IgD-negative memory B cell (primary cell): ENCODE results near the gene LRRC7. TPM values are rescaled to one million over a fixed set of nuclear protein-coding genes. Genes with fewer than 3 reads are reported as not detected.

Source experiments
- H3K27ac Mint-ChIP-seq, 3 donors: one replicate each; pipeline ENCODE4 v1.8.0; 2020 to 2022; ENCODE audit warnings: mild to moderate bottlenecking in 3 of 3, mixed read lengths in 3 of 3, moderate library complexity in 1 of 3
- H3K27me3 Mint-ChIP-seq: one replicate; pipeline ENCODE4 v1.8.0; 2021; ENCODE audit warnings: mixed read lengths
- H3K36me3 Mint-ChIP-seq: one replicate; pipeline ENCODE4 v1.8.0; 2020; ENCODE audit warnings: mild to moderate bottlenecking, mixed read lengths
- H3K4me1 Mint-ChIP-seq, 3 donors: one replicate each; pipeline ENCODE4 v1.8.0; 2020 to 2022; ENCODE audit warnings: mixed read lengths in 3 of 3, mild to moderate bottlenecking in 1 of 3
- H3K4me3 Mint-ChIP-seq, 4 donors: one replicate each; pipeline ENCODE4 v1.8.0; 2020 to 2022; ENCODE audit warnings: mild to moderate bottlenecking in 4 of 4, mixed read lengths in 4 of 4, moderate library complexity in 3 of 4
- H3K9me3 Mint-ChIP-seq, 3 donors: one replicate each; pipeline ENCODE4 v1.8.0; 2020 to 2021; ENCODE audit warnings: mixed read lengths in 3 of 3, mild to moderate bottlenecking in 1 of 3
- polyA plus RNA-seq: library from polyadenylated mRNA; unstranded; fragments of 300-500 nt; fragmentation: Illumina TruSeq; gene quantifications from one replicate; pipeline ENCODE4 v1.2.3, GENCODE V29; 2021

LRRC7 gene
- polyA plus RNA-seq, 1 donor from 2014 or later = not detected

DNA sequence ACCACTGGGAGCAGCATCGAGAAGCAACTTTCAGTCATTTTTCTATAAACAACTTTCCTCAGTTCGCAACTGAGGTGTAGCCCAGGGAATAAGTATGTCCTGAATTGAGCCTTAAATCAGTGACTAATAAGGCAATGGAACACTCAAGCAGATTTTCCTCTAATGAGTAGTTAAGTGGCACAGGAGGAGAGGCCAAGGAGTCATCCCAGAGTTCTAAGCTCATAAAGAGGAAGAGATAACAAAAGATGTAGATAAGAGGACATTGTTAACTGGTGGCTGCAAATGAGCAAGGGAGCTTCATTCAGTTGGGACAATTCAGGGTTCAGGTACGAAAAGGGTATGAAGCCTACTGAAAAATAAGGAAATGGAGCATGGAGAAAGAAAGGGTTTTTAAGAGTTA, 573.2 kb downstream of the LRRC7 start:
- H3K27me3 Mint-ChIP-seq = no peaks in the 10 kb centered on the region
- H3K36me3 Mint-ChIP-seq = peaks cover 2% of the 10 kb centered on the region
- no peak overlapping the region for H3K4me3 Mint-ChIP-seq
- H3K4me1 Mint-ChIP-seq = no peaks in the 10 kb centered on the region
- no peak overlapping the region for H3K27ac Mint-ChIP-seq
- H3K9me3 Mint-ChIP-seq = no peaks in the 10 kb centered on the region

DNA sequence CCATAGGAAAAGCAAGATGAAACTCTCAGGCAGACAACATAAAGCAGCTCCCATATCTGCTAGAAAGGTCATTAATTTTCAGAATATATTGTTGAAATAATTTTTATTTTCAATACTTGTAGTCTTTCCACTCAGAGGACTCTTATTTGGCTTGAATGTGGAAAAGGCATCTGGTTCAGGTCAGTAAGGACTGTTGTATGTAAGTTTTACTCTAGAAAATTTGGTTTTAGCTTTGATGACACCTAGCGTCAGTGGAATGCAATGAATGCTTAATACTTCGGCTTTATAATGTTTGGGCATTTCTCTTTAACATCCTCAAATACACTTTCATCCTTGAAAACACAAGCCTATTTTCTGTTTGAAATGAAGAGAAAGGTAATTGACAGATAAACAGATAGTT, 574.4 kb downstream of the LRRC7 start:
- H3K27me3 Mint-ChIP-seq = no peaks in the 10 kb centered on the region
- no peaks in the 10 kb centered on the region for H3K4me1 Mint-ChIP-seq
- H3K36me3 Mint-ChIP-seq = peaks cover 2% of the 10 kb centered on the region
- peak overlapping the region in 1 of 3 donors; percentile 3 for H3K27ac Mint-ChIP-seq
- no peak overlapping the region for H3K4me3 Mint-ChIP-seq
- no peaks in the 10 kb centered on the region for H3K9me3 Mint-ChIP-seq

DNA sequence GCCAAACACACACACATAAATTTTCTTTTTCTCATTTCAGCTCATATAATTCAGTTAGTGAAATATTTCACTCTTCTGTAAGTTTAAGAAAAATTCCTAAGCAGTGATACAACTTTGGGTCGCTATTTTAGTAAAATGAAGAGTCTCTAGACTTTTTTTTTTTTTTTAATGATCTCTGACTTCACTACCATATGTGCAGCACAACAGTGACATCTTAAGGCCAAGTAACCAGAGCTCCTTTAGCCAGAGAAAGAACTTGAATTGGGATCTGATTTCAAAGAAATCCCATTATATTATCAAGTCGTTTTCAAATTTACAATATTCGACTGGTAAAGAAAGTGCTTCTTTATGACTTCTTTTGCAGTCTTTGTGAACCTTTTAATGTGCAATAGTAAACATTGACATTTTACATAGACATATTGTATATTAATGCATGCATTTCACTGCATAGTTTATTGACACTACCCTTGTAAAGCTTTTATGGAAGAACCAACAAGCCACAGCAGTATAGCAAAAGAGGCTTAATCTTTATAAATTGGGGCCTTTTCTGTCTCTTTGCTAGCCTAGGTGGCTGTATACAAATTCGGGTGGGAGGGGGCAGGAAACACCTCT, 575.4 kb downstream of the LRRC7 start:
- no peaks in the 10 kb centered on the region for H3K9me3 Mint-ChIP-seq
- no peak overlapping the region for H3K4me3 Mint-ChIP-seq
- H3K27me3 Mint-ChIP-seq = no peaks in the 10 kb centered on the region
- H3K36me3 Mint-ChIP-seq = peaks cover 2% of the 10 kb centered on the region
- H3K4me1 Mint-ChIP-seq = no peaks in the 10 kb centered on the region
- no peak overlapping the region for H3K27ac Mint-ChIP-seq

DNA sequence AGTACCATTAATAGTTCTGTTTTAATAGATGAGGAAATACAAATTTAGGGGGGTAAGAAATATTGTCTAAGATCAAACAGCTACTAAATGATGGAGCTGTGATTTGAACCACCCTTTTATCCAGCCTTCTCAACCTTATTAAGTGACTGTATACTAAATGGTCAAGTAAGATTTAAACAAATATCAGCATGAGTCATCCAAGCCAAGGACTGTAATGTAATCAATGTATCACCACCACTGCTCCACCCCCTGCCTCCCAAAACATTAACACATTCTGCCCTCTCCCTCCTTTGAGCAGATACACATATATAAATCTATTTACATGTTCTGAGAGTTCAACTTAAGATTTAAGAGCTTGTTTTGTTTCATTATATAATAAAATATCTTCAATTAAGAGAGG, 578.8 kb downstream of the LRRC7 start:
- Mint-ChIP-seq H3K4me1 (no peaks in the 10 kb centered on the region), H3K27me3 (no peaks in the 10 kb centered on the region), H3K36me3 (peaks cover 2% of the 10 kb centered on the region), H3K9me3 (no peaks in the 10 kb centered on the region), H3K27ac (no peak overlapping the region), H3K4me3 (no peak overlapping the region)

DNA sequence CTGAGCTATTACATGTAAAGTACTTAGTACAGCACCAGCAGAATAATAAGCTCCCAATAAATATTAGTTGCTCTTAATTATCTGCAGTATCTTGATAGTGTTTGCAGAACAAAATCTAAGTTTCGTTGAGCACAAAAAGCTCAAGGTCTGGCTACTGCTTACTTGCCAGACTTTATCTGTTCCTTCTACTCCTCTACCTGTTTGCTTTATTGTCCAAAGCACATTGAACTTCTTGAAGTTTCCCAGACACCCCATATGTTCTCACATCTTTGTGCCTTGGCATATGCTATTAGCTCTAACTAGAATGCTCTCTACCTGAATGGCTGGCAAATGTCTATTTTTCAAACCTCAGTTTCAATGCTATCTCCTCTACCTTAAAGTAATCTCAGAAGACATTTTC, 582.7 kb downstream of the LRRC7 start:
- Mint-ChIP-seq H3K27ac (no peak overlapping the region), H3K4me3 (no peak overlapping the region), H3K4me1 (no peaks in the 10 kb centered on the region), H3K27me3 (no peaks in the 10 kb centered on the region), H3K36me3 (peaks cover 5% of the 10 kb centered on the region), H3K9me3 (no peaks in the 10 kb centered on the region)

DNA sequence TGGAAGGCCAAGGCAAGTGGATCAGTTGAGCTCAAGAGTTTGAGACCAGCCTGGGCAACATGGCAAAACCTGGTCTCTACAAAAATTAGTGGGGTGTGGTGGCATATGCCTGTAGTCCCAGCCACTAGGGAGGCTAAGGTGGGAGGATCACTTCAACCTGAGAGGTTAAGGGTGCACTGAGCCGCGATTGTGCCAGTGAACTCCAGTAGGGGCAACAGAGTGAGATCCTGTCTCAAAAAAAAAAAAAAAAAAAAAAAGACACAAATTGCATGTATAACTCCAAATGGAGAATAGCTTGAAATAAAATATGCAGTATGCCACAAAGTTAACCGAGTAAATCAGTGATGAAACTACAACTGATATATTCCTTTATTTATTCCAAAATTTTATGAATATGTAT, 586.0 kb downstream of the LRRC7 start:
- Mint-ChIP-seq H3K27me3 (no peaks in the 10 kb centered on the region), H3K4me1 (no peaks in the 10 kb centered on the region), H3K27ac (no peak overlapping the region), H3K36me3 (peaks cover 4% of the 10 kb centered on the region), H3K9me3 (no peaks in the 10 kb centered on the region), H3K4me3 (no peak overlapping the region)

DNA sequence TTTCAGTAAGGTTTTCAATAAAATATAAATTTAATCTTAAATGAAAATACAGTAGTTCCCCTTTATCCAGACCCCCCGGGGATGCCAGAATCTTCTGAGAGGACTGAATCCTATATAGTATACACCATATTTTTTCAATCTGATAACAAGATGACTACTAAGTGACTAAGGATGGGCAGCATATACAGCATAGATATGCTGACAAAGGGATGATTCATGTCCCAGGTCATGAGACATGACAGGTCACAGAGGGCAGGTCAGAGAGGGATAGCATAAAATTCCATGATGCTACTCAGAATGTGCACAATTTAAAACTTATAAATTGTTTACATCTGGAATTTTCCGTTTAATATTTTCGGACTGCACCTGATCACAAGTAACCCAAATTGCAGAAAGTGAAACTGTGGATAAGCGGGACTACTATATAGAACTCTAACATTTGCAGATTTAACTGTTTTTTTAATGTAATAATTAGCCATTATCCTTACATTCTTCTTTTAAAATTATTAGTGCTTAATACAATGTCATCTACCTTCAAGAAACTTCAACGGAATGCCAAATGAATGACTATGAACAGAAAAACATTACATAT, 588.9 kb downstream of the LRRC7 start:
- no peak overlapping the region for H3K4me3 Mint-ChIP-seq
- no peak overlapping the region for H3K27ac Mint-ChIP-seq
- H3K36me3 Mint-ChIP-seq = peaks cover 6% of the 10 kb centered on the region
- H3K9me3 Mint-ChIP-seq = no peaks in the 10 kb centered on the region
- H3K27me3 Mint-ChIP-seq = no peaks in the 10 kb centered on the region
- no peaks in the 10 kb centered on the region for H3K4me1 Mint-ChIP-seq

DNA sequence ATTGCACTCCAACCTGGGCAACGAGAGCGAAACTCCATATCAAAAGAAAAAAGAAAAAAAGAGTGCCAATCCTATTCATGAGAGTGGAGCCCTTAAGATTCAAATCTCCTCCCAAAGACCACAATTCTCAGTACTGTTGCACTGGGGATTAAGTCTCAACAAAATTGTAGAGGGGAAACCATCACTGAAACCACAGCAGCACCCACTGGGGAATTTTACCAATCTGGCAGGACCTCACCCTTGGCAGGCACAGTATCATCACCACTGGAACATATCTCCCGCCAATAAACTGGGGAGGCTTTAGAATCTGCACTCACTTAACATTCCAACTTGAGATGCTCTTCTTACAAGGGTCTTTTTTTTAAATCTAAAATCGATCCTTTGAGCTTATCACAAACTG, 596.6 kb downstream of the LRRC7 start:
- Mint-ChIP-seq H3K36me3 (peaks cover 21% of the 10 kb centered on the region), H3K9me3 (peaks cover 0 to 1% (median 0%) of the 10 kb centered on the region in 3 donors), H3K27me3 (no peaks in the 10 kb centered on the region), H3K4me3 (no peak overlapping the region), H3K27ac (no peak overlapping the region), H3K4me1 (no peaks in the 10 kb centered on the region)

DNA sequence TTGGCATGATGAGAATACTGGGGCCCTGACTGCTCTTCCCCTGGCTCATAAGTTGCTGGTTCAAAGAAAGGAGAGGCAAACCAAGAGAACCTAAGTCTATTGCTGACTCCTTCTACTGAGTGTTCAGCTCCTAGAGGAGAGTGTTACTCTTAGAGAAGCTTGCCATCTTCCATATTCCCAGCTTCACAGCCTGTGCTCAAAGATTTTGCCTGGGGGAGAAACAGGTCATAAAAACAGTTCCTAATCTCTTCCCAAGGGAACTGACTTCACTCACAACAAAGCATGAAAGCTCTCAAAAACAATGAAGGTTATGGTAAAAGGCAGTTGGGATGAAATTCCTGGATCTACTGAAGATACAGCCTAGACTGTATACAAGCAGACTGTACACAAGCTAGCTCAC, 600.6 kb downstream of the LRRC7 start:
- Mint-ChIP-seq H3K4me3 (no peak overlapping the region), H3K27me3 (no peaks in the 10 kb centered on the region), H3K36me3 (peaks cover 16% of the 10 kb centered on the region), H3K9me3 (peaks cover 0 to 1% (median 0%) of the 10 kb centered on the region in 3 donors), H3K27ac (peak overlapping the region in 1 of 3 donors; percentile 35), H3K4me1 (no peaks in the 10 kb centered on the region)

DNA sequence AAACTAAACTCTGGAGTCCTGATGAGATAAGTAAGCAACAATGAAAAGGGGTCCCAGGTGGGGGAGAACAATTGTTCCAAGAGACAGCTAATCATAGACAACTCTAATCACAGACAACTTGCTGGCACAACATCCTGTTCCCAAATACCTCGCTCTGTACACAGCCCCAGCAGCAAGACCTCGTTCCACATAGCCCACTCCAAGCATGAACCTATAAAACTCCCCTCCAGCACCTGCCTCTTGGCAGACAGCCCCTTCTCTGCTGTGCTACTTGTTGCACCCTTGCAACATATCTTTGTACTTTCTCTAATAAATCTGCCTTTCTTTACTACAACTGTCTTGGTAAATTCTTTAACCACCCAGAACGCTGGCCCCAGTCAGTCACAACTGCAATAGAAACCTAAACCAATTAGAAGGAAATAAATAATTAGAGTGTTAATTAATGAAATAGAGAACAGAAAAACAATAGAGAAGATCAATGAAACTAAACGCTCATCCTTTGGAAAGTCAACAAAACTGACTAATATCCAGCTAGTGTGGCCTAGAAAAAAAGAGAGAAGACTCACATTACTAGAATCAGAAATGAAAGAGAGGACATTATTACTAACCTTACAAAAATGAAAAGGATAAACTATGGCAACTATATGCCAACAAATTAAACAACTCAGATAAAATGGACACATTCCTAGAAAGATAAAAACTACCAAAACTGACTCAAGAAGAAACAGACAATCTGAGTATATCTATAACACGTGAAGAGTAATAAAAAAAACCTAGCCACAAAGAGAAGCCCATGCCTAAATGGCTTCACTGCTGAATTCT, 601.5 kb downstream of the LRRC7 start:
- Mint-ChIP-seq H3K27me3 (no peaks in the 10 kb centered on the region), H3K4me1 (no peaks in the 10 kb centered on the region), H3K36me3 (peaks cover 14% of the 10 kb centered on the region), H3K27ac (peak overlapping the region in 1 of 3 donors; percentile 35), H3K4me3 (no peak overlapping the region), H3K9me3 (no peaks in the 10 kb centered on the region)

DNA sequence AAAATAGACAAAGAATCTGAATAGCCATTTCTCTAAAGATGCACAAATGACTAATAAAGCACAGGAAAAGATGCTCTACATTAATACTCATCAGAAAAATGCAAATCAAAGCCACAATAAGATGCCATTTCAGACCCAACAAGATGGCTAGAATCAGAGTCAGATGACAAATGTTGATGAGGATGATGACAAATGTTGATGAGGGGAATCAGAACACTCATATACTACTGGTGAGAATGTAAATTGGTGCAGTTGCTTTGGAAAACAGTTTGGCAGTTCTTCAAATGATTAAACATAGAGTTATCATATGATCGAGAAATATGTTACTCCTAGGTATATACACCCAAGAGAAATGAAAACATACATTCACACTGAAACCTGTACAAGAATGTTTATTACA, 603.8 kb downstream of the LRRC7 start:
- no peaks in the 10 kb centered on the region for H3K27me3 Mint-ChIP-seq
- peaks cover 13% of the 10 kb centered on the region for H3K36me3 Mint-ChIP-seq
- H3K4me3 Mint-ChIP-seq = no peak overlapping the region
- H3K27ac Mint-ChIP-seq = no peak overlapping the region
- H3K4me1 Mint-ChIP-seq = no peaks in the 10 kb centered on the region
- H3K9me3 Mint-ChIP-seq = no peaks in the 10 kb centered on the region
